Progenitor cell of endocrine pancreas (in vitro differentiated cells): Measurements from ENCODE around the gene WNT7A. TPM values are rescaled to one million over a fixed set of nuclear protein-coding genes. Genes with fewer than 3 reads are reported as not detected.

Source experiments
- DNase-seq: peaks from one replicate; pipeline ENCODE4 v3.0.0; 2021; ENCODE audit warnings: low spot score; ENCODE audit not compliant: unreplicated experiment
- H3K27ac Mint-ChIP-seq: 2 replicates; pipeline ENCODE4 v1.8.0; 2021; ENCODE audit warnings: mild to moderate bottlenecking, moderate library complexity, mixed read lengths
- H3K27me3 Mint-ChIP-seq: 2 replicates; pipeline ENCODE4 v1.8.0; 2021; ENCODE audit warnings: mixed read lengths
- H3K36me3 Mint-ChIP-seq: 2 replicates; pipeline ENCODE4 v1.8.0; 2022; ENCODE audit warnings: mixed read lengths; ENCODE audit not compliant: insufficient read depth
- H3K4me1 Mint-ChIP-seq: 2 replicates; pipeline ENCODE4 v1.8.0; 2021; ENCODE audit warnings: low read depth, mixed read lengths
- H3K4me3 Mint-ChIP-seq: 2 replicates; pipeline ENCODE4 v1.8.0; 2021; ENCODE audit warnings: low read depth, mild to moderate bottlenecking, moderate library complexity, mixed read lengths
- H3K9me3 Mint-ChIP-seq: 2 replicates; pipeline ENCODE4 v1.8.0; 2021; ENCODE audit warnings: low read depth, mixed read lengths
- CTCF ChIP-seq: fragments of 200-600 bp; sonication (generic); IDR thresholded peaks from one replicate; pipeline ENCODE4 v1.5.0; 2021; ENCODE audit warnings: antibody characterized with exemption, mild to moderate bottlenecking; ENCODE audit not compliant: unreplicated experiment
- total RNA-seq: library from RNA; stranded (reverse); gene quantifications from 2 replicates; pipeline ENCODE4 v1.2.1, GENCODE V29; 2021

The WNT7A gene
- total RNA-seq, 1 donor from 2014 or later: not detected

- TF ChIP-seq CTCF: no peak
- Mint-ChIP-seq H3K27me3 (peaks cover 84% of the 10 kb centered on the region), H3K4me3 (no peak overlapping the region), H3K27ac (no peak overlapping the region), H3K9me3 (no peaks in the 10 kb centered on the region), H3K4me1 (no peaks in the 10 kb centered on the region), H3K36me3 (no peaks in the 10 kb centered on the region)
- DNase-seq: no peak
Measured at GRCh38 chr3:13863965-13864595, 15.8 kb downstream of the WNT7A start.

- peaks cover 79% of the 10 kb centered on the region for H3K27me3 Mint-ChIP-seq
- H3K9me3 Mint-ChIP-seq: no peaks in the 10 kb centered on the region
- DNase-seq: no peak
Measured at GRCh38 chr3:13863382-13863952, 16.4 kb downstream of the WNT7A start.

GRCh38 chr3:13861461-13861860, 18.4 kb downstream of the WNT7A start:
- Mint-ChIP-seq H3K36me3 (no peaks in the 10 kb centered on the region), H3K27me3 (peaks cover 74% of the 10 kb centered on the region), H3K4me1 (no peaks in the 10 kb centered on the region), H3K4me3 (no peak overlapping the region), H3K27ac (no peak overlapping the region), H3K9me3 (no peaks in the 10 kb centered on the region)
- TF ChIP-seq CTCF: no peak
- no peak for DNase-seq

More at GRCh38 chr3:13863382-13863952, 16.4 kb downstream of the WNT7A start:
- Mint-ChIP-seq H3K4me3 (no peak overlapping the region), H3K36me3 (no peaks in the 10 kb centered on the region), H3K27ac (no peak overlapping the region), H3K4me1 (no peaks in the 10 kb centered on the region)
- no peak for TF ChIP-seq CTCF

GRCh38 chr3:13860001-13860400, 19.9 kb downstream of the WNT7A start:
- Mint-ChIP-seq H3K9me3 (no peaks in the 10 kb centered on the region), H3K27me3 (peaks cover 65% of the 10 kb centered on the region), H3K4me3 (no peak overlapping the region), H3K36me3 (no peaks in the 10 kb centered on the region), H3K27ac (no peak overlapping the region), H3K4me1 (no peaks in the 10 kb centered on the region)
- no peak for DNase-seq
- TF ChIP-seq CTCF: no peak

- Mint-ChIP-seq H3K4me1 (no peaks in the 10 kb centered on the region), H3K27ac (no peak overlapping the region), H3K27me3 (peaks cover 55% of the 10 kb centered on the region), H3K4me3 (no peak overlapping the region), H3K9me3 (no peaks in the 10 kb centered on the region), H3K36me3 (no peaks in the 10 kb centered on the region)
- no peak for TF ChIP-seq CTCF
- DNase-seq: no peak
Measured at GRCh38 chr3:13858768-13859520, 20.9 kb downstream of the WNT7A start.
